OCI-LY7 (cell line): ENCODE results near the gene ADAMTS6. TPM values are rescaled to one million over a fixed set of nuclear protein-coding genes. Genes with fewer than 3 reads are reported as not detected.

Source experiments
- BruUV-seq: library from RNA; stranded (reverse); fragments of 400-500 nt; replicated peaks from 2 replicates; lab custom pipeline; 2021; lab: Mats Ljungman, UMichigan
- CTCF ChIA-PET: fragments of 300-600 bp; sonication (Branson Sonifier 250); formaldehyde crosslinking; loops from one replicate; lab custom pipeline; 2022; ENCODE audit warnings: antibody characterized with exemption; ENCODE audit not compliant: unreplicated experiment; lab: Charles Lee
- POLR2A ChIA-PET: fragments of 300-600 bp; sonication (Branson Sonifier 250); formaldehyde crosslinking; loops from one replicate; lab custom pipeline; 2022; ENCODE audit warnings: antibody characterized with exemption; lab: Charles Lee
- DNase-seq: peaks from one replicate; pipeline ENCODE4 v3.0.0-alpha.2; 2015; ENCODE audit warnings: low spot score
- H2AFZ ChIP-seq: fragments of 200-600 bp; sonication (generic), shearing (Covaris generic); 2 replicates; pipeline ENCODE4 v1.6.1; 2014; ENCODE audit warnings: mild to moderate bottlenecking, antibody characterized with exemption, low read length, moderate library complexity
- H3K27ac ChIP-seq: fragments of 200-600 bp; sonication (generic); 2 replicates; pipeline ENCODE4 v1.5.1; 2014; ENCODE audit warnings: mixed run types, low read depth, mild to moderate bottlenecking, moderate library complexity, low read length, inconsistent platforms; ENCODE audit not compliant: poor library complexity, severe bottlenecking
- H3K36me3 ChIP-seq: fragments of 200-600 bp; sonication (generic); 2 replicates; pipeline ENCODE4 v1.6.1; 2014; ENCODE audit warnings: mild to moderate bottlenecking, antibody characterized with exemption, low read length, moderate library complexity, mixed read lengths; ENCODE audit not compliant: insufficient read depth
- H3K4me1 ChIP-seq: fragments of 200-600 bp; sonication (generic); 2 replicates; pipeline ENCODE4 v1.5.1; 2014; ENCODE audit warnings: mild to moderate bottlenecking, low read length; ENCODE audit not compliant: insufficient read depth, poor library complexity, severe bottlenecking
- H3K4me2 ChIP-seq: fragments of 200-600 bp; sonication (generic); 2 replicates; pipeline ENCODE4 v1.6.1; 2014; ENCODE audit warnings: mild to moderate bottlenecking, low read length
- H3K4me3 ChIP-seq: fragments of 200-600 bp; sonication (generic); 2 replicates; pipeline ENCODE4 v1.5.1; 2014; ENCODE audit warnings: mild to moderate bottlenecking, low read depth, low read length; ENCODE audit not compliant: poor library complexity, severe bottlenecking
- H3K79me2 ChIP-seq: fragments of 200-600 bp; sonication (generic); 2 replicates; pipeline ENCODE4 v1.6.1; 2016; ENCODE audit warnings: low read depth, mild to moderate bottlenecking, low read length, moderate library complexity, mixed read lengths; ENCODE audit not compliant: insufficient read depth
- H3K9me2 ChIP-seq: fragments of 200-600 bp; sonication (generic); 2 replicates; pipeline ENCODE4 v1.6.1; 2016; ENCODE audit warnings: mild to moderate bottlenecking, low read length, mixed read lengths; ENCODE audit not compliant: insufficient read depth
- H3K9me3 ChIP-seq: fragments of 200-600 bp; sonication (generic); 2 replicates; pipeline ENCODE4 v1.6.1; 2014; ENCODE audit warnings: mild to moderate bottlenecking, mixed run types, low read length, mixed read lengths
- H4K20me1 ChIP-seq: fragments of 200-600 bp; sonication (generic); 2 replicates; pipeline ENCODE4 v1.6.1; 2014; ENCODE audit warnings: mild to moderate bottlenecking, antibody characterized with exemption, low read length, moderate library complexity, mixed read lengths; ENCODE audit not compliant: insufficient read depth
- EZH2phosphoT487 ChIP-seq: fragments of 200-600 bp; sonication (generic); IDR thresholded peaks from 2 replicates; pipeline ENCODE4 v1.6.1; 2018; ENCODE audit warnings: low read depth, borderline replicate concordance, mild to moderate bottlenecking, mixed run types, antibody characterized with exemption, low read length, moderate library complexity, mixed read lengths
- intact Hi-C: fragments of 100-400 bp; cut with micrococcal nuclease; formaldehyde crosslinking; loops from one replicate; pipeline ENCODE4 v1.10.0; 2022; ENCODE audit not compliant: unreplicated experiment
- total RNA-seq, 2 experiments: library from RNA; depleted of rRNA in 1 of 2; stranded (reverse); fragments of >200 nt in 1 of 2; shearing (Covaris generic) in 1 of 2; gene quantifications; 2 replicates each; pipeline ENCODE4 v1.2.3, GENCODE V29; 2014 to 2022
- TF ChIP-seq, protein P1 (sequence below): fragments of 200-600 bp; sonication (generic); conservative IDR thresholded peaks from 2 replicates; pipeline ENCODE4 v1.5.1; 2014; ENCODE audit warnings: mild to moderate bottlenecking, antibody characterized with exemption, low read length, moderate library complexity, mixed read lengths

ADAMTS6 gene
- total RNA-seq, 2 experiments from 2014 or later = 13.9 to 18.1 TPM

DNA sequence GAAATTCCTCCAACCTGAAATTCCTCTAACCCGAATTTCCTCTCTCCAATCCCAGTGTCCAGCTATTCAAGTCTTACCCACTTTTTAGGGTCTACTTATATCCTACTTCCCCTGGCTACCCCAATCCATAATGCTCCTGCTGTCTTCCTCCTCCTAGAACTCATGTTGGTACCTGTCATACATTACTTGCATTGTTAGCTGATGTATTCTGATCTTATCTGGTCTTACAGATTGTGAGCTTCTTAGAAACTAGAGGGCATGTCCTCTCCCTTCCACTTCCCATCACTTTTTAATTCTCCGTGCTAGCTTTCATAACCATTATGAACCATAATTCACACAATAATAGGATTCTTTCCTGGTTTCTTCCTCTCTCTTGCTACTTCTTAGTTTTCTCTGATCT is 376.9 kb downstream of the ADAMTS6 start:
- CTCF ChIA-PET = no interaction called here
- H3K79me2 ChIP-seq = no peaks in the 10 kb centered on the region
- no peaks in the 10 kb centered on the region for H3K9me2 ChIP-seq
- peak overlapping the region; percentile 30 for H3K4me2 ChIP-seq
- H3K4me3 ChIP-seq = no peak overlapping the region
- no peak for DNase-seq
- TF ChIP-seq, protein P1, sequence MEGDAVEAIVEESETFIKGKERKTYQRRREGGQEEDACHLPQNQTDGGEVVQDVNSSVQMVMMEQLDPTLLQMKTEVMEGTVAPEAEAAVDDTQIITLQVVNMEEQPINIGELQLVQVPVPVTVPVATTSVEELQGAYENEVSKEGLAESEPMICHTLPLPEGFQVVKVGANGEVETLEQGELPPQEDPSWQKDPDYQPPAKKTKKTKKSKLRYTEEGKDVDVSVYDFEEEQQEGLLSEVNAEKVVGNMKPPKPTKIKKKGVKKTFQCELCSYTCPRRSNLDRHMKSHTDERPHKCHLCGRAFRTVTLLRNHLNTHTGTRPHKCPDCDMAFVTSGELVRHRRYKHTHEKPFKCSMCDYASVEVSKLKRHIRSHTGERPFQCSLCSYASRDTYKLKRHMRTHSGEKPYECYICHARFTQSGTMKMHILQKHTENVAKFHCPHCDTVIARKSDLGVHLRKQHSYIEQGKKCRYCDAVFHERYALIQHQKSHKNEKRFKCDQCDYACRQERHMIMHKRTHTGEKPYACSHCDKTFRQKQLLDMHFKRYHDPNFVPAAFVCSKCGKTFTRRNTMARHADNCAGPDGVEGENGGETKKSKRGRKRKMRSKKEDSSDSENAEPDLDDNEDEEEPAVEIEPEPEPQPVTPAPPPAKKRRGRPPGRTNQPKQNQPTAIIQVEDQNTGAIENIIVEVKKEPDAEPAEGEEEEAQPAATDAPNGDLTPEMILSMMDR = no peak
- TF ChIP-seq EZH2phosphoT487 = no peak
- no peak overlapping the region for H3K27ac ChIP-seq
- BruUV-seq = no TSS peak
- POLR2A ChIA-PET = interaction anchor here (0.5 kb wide), 1 partner anchor 175 kb away, joined by 3 read pairs; no protein-coding TSS in a partner anchor
- H4K20me1 ChIP-seq = no peaks in the 10 kb centered on the region
- intact Hi-C loops = loop anchor here (5.0 to 10.0 kb wide), 2 partner anchors 133 to 290 kb away; no protein-coding TSS in a partner anchor
- H3K36me3 ChIP-seq = no peaks in the 10 kb centered on the region; the same call in 1 of the 2 replicates
- no peak overlapping the region for H2AFZ ChIP-seq
- H3K9me3 ChIP-seq = no peaks in the 10 kb centered on the region
- H3K4me1 ChIP-seq = peaks cover 39% of the 10 kb centered on the region

DNA sequence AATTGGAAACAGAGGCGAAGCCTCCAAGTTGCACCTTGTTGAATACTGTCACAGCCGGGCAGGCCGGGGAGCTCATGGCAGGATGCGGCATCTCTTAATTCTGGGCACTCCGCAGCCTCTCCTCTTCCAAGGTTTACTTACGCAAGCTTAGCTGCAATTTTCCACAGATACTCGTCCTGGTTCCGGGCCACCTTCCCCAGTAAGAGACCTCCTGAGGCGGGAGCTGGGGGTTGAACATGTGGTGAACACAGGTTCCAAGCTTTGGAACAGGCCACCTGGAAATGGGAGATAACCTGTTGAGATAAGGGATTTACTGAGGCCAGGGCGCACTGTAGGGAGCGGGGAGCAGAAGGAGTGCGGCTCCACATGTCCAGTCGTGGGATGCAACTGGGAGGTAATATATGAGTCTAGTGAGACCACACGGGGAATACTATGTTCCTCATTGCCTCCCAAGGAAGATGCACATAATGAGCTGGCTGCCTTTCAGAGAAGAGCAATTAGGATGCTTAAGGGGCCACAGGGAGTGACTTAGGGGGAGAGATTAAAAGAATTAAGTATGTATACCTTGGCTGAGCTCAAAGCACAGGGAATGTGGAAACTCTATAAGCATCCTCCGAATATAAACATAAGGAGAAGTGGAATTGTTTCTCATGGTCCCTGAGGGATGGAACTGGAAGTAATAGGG is 377.8 kb downstream of the ADAMTS6 start:
- BruUV-seq = no TSS peak

DNA sequence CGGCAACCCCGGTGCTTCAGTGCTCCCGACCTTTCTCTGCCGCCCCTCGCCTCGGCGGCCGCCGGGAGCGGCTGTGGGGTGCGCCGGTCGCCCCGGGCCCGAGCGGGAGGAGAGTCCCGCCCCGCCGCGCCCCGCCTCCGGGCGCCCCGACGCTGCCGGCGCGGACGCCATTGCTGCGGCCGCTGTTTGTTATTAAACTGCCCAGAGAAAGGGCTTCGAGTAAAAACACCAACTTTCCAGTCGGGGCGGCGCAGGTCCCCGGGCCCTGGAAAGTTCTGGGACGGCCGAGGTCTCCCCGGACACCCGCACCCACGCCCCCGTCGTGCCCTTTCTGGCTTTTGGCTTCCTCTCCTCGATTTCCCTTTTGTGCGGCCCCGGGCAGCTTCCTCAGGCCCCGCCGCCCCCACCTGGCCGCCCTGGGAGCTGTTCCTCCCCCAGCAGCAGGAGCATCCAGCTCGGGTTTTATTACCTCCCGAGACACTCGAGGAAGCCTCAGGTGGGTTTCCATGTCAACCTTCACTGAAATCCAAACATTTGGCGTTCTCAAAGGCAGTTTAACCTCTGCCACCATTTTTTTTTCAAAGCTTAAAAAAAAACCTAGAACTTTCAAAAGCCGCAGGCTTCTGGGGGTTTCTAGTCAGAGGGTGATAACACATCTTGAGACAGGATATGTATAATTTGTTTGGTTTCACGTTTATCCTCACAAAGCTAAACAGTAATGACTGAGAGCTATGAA is 378.6 kb downstream of the ADAMTS6 start:
- no TSS peak for BruUV-seq
- Histone ChIP-seq H3K27ac (no peak overlapping the region), H2AFZ (peak overlapping the region; percentile 98), H3K79me2 (no peaks in the 10 kb centered on the region), H3K4me2 (peak overlapping the region; percentile 88), H3K4me3 (peak overlapping the region; percentile 70), H4K20me1 (no peaks in the 10 kb centered on the region), H3K9me2 (no peaks in the 10 kb centered on the region), H3K4me1 (peaks cover 39% of the 10 kb centered on the region), H3K9me3 (no peaks in the 10 kb centered on the region), H3K36me3 (no peaks in the 10 kb centered on the region)
- POLR2A ChIA-PET = interaction anchor here (0.6 to 2.4 kb wide), 12 partner anchors 12 to 1085 kb away, joined by 3 to 8 read pairs (median 3); partner anchors contain the start of gene ADAMTS6
- intact Hi-C loops = loop anchor here (5.0 to 10.0 kb wide), 2 partner anchors 131 to 288 kb away; no protein-coding TSS in a partner anchor
- DNase-seq = peak; percentile 82
- CTCF ChIA-PET = interaction anchor here (0.6 to 0.7 kb wide), 3 partner anchors 42 to 79 kb away, joined by 3 read pairs; no protein-coding TSS in a partner anchor
- TF ChIP-seq, protein P1 = peak; percentile 74
- no peak for TF ChIP-seq EZH2phosphoT487

More for the DNA sequence above, 377.8 kb downstream of the ADAMTS6 start:
- no peaks in the 10 kb centered on the region for H3K9me3 ChIP-seq
- H2AFZ ChIP-seq = peak overlapping the region; percentile 98
- H3K79me2 ChIP-seq = no peaks in the 10 kb centered on the region
- peak overlapping the region; percentile 70 for H3K4me3 ChIP-seq
- POLR2A ChIA-PET = interaction anchor here (0.5 to 2.4 kb wide), 13 partner anchors 10 to 378 kb away, joined by 3 to 8 read pairs (median 3); partner anchors contain the start of gene ADAMTS6
- no peaks in the 10 kb centered on the region for H3K9me2 ChIP-seq
- H3K4me1 ChIP-seq = peaks cover 39% of the 10 kb centered on the region
- no peak for DNase-seq
- H4K20me1 ChIP-seq = no peaks in the 10 kb centered on the region
- no peaks in the 10 kb centered on the region; the same call in 1 of the 2 replicates for H3K36me3 ChIP-seq
- no peak overlapping the region for H3K27ac ChIP-seq
- TF ChIP-seq EZH2phosphoT487 = no peak
- intact Hi-C loops = loop anchor here (5.0 to 10.0 kb wide), 2 partner anchors 132 to 289 kb away; no protein-coding TSS in a partner anchor
- CTCF ChIA-PET = interaction anchor here (0.6 to 0.7 kb wide), 2 partner anchors 43 to 79 kb away, joined by 3 read pairs; no protein-coding TSS in a partner anchor
- peak overlapping the region; percentile 88 for H3K4me2 ChIP-seq
